Adipose tissue (tissue), 3 donors: Measurements from ENCODE around the gene DCANP1. TPM values are rescaled to one million over a fixed set of nuclear protein-coding genes. Genes with fewer than 3 reads are reported as not detected.

Source experiments
- H3K27ac ChIP-seq: one replicate; pipeline ENCODE4 v1.5.1; 2013; ENCODE audit warnings: low read depth, low read length
- WGBS, 3 donors: extraction: QIAGEN DNeasy Blood & Tissue Kit; methylation state at CpG; one replicate each; pipeline ENCODE4 v1.1.7; 2013; 5-methylcytosine and 5-hydroxymethylcytosine counted together
- polyA plus RNA-seq, 3 donors: library from polyadenylated mRNA; stranded (reverse); fragments of 200-250 nt; gene quantifications; one replicate each; pipeline ENCODE4 v1.2.3, GENCODE V29; 2013
- donor health status: healthy with polysubstance abuse.
- donor health status: Bipolar disorder and iron deficiency.
- donor health status: healthy.

The DCANP1 gene
- polyA plus RNA-seq, 3 donors: not detected

- peak within 1 kb of the TSS; percentile 51 for H3K27ac ChIP-seq
- WGBS, 3 donors: 0 to 1% (median 1%) methylated on average over 72 to 109 of the region's 109 CpGs
These were observed 48.0 kb downstream of the DCANP1 start, which contains the start of gene MACROH2A1 for GRCh38 chr5:135398855-135399793. MACROH2A1 (minus strand) TSS chr5:135399231; CDS start chr5:135389093, 10,138 bp downstream.

GRCh38 chr5:135398160-135398854 lies 48.8 kb downstream of the DCANP1 start:
- WGBS, 3 donors: 1 to 2% (median 1%) methylated on average over 42 to 43 of the region's 43 CpGs
- H3K27ac ChIP-seq: peak overlapping the region; percentile 51

- no peak overlapping the region for H3K27ac ChIP-seq
- WGBS, 3 donors: 63 to 85% (median 78%) methylated on average over 5 of the region's 5 CpGs
These were observed 50.1 kb downstream of the DCANP1 start for GRCh38 chr5:135397084-135397483.

- no peak overlapping the region for H3K27ac ChIP-seq
- WGBS, 3 donors: 61 to 86% (median 68%) methylated on average over 4 of the region's 4 CpGs
These were observed 50.6 kb downstream of the DCANP1 start for GRCh38 chr5:135396459-135397055.

GRCh38 chr5:135395866-135396265 lies 51.3 kb downstream of the DCANP1 start:
- no peak overlapping the region for H3K27ac ChIP-seq
- 42 to 71% (median 54%) methylated on average over 4 of the region's 4 CpGs for WGBS, 3 donors

GRCh38 chr5:135395451-135395850 lies 51.7 kb downstream of the DCANP1 start:
- WGBS, 3 donors: 58 to 65% (median 60%) methylated on average over 5 of the region's 5 CpGs
- no peak overlapping the region for H3K27ac ChIP-seq

Other genes starting within 250 kb of the DCANP1 start
- gene MACROH2A1, start 48.1 kb downstream of the DCANP1 start, polyA plus RNA-seq: 100 to 1,000 TPM in 1 of 3 donors, 10 to 100 TPM in 2; 34.6 to 119 (median 81.0) TPM
- gene TIFAB, start 5.0 kb upstream of the DCANP1 start, polyA plus RNA-seq: under 1 TPM in 1 of 3 donors, not detected in 2; 0.01 TPM
- gene NEUROG1, start 88.6 kb upstream of the DCANP1 start, polyA plus RNA-seq: not detected
- gene CXCL14, start 131.6 kb upstream of the DCANP1 start, polyA plus RNA-seq: 100 to 1,000 TPM in 1 of 3 donors, 10 to 100 TPM in 1, 1 to 10 TPM in 1; 3.8 to 156 (median 69.2) TPM